ENCODE results near the gene ELMO3. TPM values are rescaled to one million over a fixed set of nuclear protein-coding genes. Genes with fewer than 3 reads are reported as not detected.
A peak's percentile ranks its signal among the peaks of the same experiment; 100 is the strongest.

Gene ELMO3
- total RNA-seq, 6 donors from 2014 or later, result 17.4 to 26.2 (median 24.4) TPM

DNA sequence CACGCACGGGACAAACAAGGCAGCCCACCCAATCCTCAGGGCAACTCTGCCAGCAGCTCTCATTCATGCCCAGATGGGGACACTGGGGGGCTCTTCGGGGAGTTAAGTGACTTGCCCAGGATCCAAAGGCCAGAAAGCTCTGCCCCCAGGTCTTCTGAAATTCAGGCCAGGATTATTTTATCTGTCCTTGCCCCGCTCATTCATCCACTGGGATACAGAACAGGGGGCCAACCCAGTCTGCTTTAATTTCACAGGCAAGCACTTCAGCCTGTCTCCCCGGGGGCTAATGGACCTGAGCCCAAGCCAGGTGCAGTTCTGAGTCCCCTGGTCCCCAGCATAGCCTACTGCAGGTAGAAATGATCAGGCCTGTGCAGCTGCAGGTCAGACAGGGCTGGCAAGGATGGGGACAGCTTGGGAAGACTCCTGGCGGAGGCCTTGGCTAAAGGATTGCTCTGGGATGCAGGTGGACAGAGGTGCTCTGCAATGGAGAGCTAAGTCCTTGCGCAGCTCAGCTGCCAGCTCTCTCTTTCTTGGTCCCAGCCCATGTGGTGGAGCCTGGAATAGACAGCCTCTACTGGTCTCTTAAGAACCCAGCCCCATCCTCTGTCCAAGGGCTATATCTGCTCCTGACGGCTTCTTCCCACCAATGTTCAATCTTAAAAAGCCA is 47.4 kb upstream of the ELMO3 start:
- Histone ChIP-seq H3K9me3 (no peaks in the 10 kb centered on the region), H3K27ac (peak overlapping the region in 3 of 4 donors; percentile 65 to 86 (median 84)), H3K36me3 (peaks cover 7 to 21% (median 19%) of the 10 kb centered on the region in 4 donors), H3K4me3 (peak overlapping the region in 2 of 4 donors; percentile 61 to 68), H3K27me3 (peaks cover 0 to 4% (median 0%) of the 10 kb centered on the region in 4 donors), H3K4me1 (peaks cover 23 to 48% (median 27%) of the 10 kb centered on the region in 4 donors)
- ATAC-seq (ENCODE audit: low FRiP score in 2 of 2) (no peak), DNase-seq (no peak)
- 62 to 67% methylated on average over 1 to 8 of the region's 8 CpGs for WGBS, 2 donors
- no peak for TF ChIP-seq POLR2AphosphoS5 (IDR thresholded peaks at IDR 0.05)
- TF ChIP-seq, protein P1, sequence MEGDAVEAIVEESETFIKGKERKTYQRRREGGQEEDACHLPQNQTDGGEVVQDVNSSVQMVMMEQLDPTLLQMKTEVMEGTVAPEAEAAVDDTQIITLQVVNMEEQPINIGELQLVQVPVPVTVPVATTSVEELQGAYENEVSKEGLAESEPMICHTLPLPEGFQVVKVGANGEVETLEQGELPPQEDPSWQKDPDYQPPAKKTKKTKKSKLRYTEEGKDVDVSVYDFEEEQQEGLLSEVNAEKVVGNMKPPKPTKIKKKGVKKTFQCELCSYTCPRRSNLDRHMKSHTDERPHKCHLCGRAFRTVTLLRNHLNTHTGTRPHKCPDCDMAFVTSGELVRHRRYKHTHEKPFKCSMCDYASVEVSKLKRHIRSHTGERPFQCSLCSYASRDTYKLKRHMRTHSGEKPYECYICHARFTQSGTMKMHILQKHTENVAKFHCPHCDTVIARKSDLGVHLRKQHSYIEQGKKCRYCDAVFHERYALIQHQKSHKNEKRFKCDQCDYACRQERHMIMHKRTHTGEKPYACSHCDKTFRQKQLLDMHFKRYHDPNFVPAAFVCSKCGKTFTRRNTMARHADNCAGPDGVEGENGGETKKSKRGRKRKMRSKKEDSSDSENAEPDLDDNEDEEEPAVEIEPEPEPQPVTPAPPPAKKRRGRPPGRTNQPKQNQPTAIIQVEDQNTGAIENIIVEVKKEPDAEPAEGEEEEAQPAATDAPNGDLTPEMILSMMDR (IDR thresholded peaks at IDR 0.05), result no peak
- TF ChIP-seq POLR2A (IDR thresholded peaks at IDR 0.05), result no peak
- TF ChIP-seq EP300 (IDR thresholded peaks at IDR 0.05), result no peak

GRCh38 chr16:67154578-67155294 is 44.2 kb upstream of the ELMO3 start:
- TF ChIP-seq POLR2AphosphoS5 (IDR thresholded peaks at IDR 0.05) (no peak), EP300 (IDR thresholded peaks at IDR 0.05) (no peak), POLR2A (IDR thresholded peaks at IDR 0.05) (no peak)
- TF ChIP-seq, protein P1 (IDR thresholded peaks at IDR 0.05), result no peak
- Histone ChIP-seq H3K9me3 (no peaks in the 10 kb centered on the region), H3K4me1 (peaks cover 35 to 56% (median 39%) of the 10 kb centered on the region in 4 donors), H3K27ac (no peak overlapping the region), H3K4me3 (peak overlapping the region in 1 of 4 donors; percentile 33), H3K36me3 (no peaks in the 10 kb centered on the region), H3K27me3 (peaks cover 0 to 4% (median 0%) of the 10 kb centered on the region in 4 donors)
- DNase-seq (peak in 1 of 2 donors; percentile 79), ATAC-seq (ENCODE audit: low FRiP score in 2 of 2) (no peak)
- 47 to 69% methylated on average over 9 to 59 of the region's 61 CpGs for WGBS, 2 donors

GRCh38 chr16:67155295-67156142 is 43.4 kb upstream of the ELMO3 start:
- TF ChIP-seq POLR2AphosphoS5 (IDR thresholded peaks at IDR 0.05), result no peak
- TF ChIP-seq, protein P1 (IDR thresholded peaks at IDR 0.05), result peak; percentile 98 to 100 (median 99)
- H3K27me3 ChIP-seq, result no peaks in the 10 kb centered on the region
- peak overlapping the region in 1 of 4 donors; percentile 33 for H3K4me3 ChIP-seq
- no peaks in the 10 kb centered on the region for H3K9me3 ChIP-seq
- ATAC-seq (ENCODE audit: low FRiP score in 2 of 2), result peak; percentile 68 to 74
- H3K27ac ChIP-seq, result no peak overlapping the region
- DNase-seq, result peak; percentile 79 to 98
- WGBS, 2 donors, result 15 to 22% methylated on average over 47 to 69 of the region's 74 CpGs
- H3K36me3 ChIP-seq, result no peaks in the 10 kb centered on the region
- peaks cover 32 to 55% (median 36%) of the 10 kb centered on the region in 4 donors for H3K4me1 ChIP-seq

- 68 to 79% methylated on average over 15 of the region's 15 CpGs for WGBS, 2 donors
- DNase-seq (no peak), ATAC-seq (ENCODE audit: low FRiP score in 2 of 2) (no peak)
- H3K4me3 ChIP-seq, result no peak overlapping the region
- no peaks in the 10 kb centered on the region for H3K27me3 ChIP-seq
- H3K4me1 ChIP-seq, result peaks cover 28 to 53% (median 37%) of the 10 kb centered on the region in 4 donors
- H3K36me3 ChIP-seq, result no peaks in the 10 kb centered on the region
- H3K9me3 ChIP-seq, result no peaks in the 10 kb centered on the region
- no peak overlapping the region for H3K27ac ChIP-seq
- TF ChIP-seq POLR2AphosphoS5 (IDR thresholded peaks at IDR 0.05) (no peak), POLR2A (IDR thresholded peaks at IDR 0.05) (no peak), EP300 (IDR thresholded peaks at IDR 0.05) (no peak)
- TF ChIP-seq, protein P1 (IDR thresholded peaks at IDR 0.05), result no peak
These were observed 42.6 kb upstream of the ELMO3 start for GRCh38 chr16:67156143-67156844.

Data from upper lobe of left lung (tissue), 6 donors.